CD8-positive, alpha-beta memory T cell (primary cell): ENCODE results near the gene ZNF630. TPM values are rescaled to one million over a fixed set of nuclear protein-coding genes. Genes with fewer than 3 reads are reported as not detected.

Experiments
- CTCF ChIA-PET: fragments of 350-600 bp; sonication (Branson Sonifier 250); formaldehyde crosslinking; loops from one replicate; lab custom pipeline; 2021; ENCODE audit warnings: antibody characterized with exemption; lab: Charles Lee
- POLR2A ChIA-PET: fragments of 350-600 bp; sonication (Branson Sonifier 250); formaldehyde crosslinking; loops from one replicate; lab custom pipeline; 2021; ENCODE audit warnings: antibody characterized with exemption; lab: Charles Lee
- DNase-seq, 5 donors: peaks; one replicate each; pipeline versions ENCODE4 v3.0.0 to v3.0.0-alpha.2; 2020 to 2022; ENCODE audit warnings: mixed read lengths in 1 of 5
- H3K27ac ChIP-seq: one replicate; pipeline ENCODE4 v1.7.0; 2013; ENCODE audit warnings: low read depth, mild to moderate bottlenecking, low read length, moderate library complexity
- H3K27me3 ChIP-seq: 2 replicates; pipeline ENCODE4 v1.7.0; 2013; ENCODE audit warnings: low read length, mild to moderate bottlenecking; ENCODE audit not compliant: insufficient read depth, poor library complexity, severe bottlenecking
- H3K36me3 ChIP-seq: 2 replicates; pipeline ENCODE4 v1.7.0; 2013; ENCODE audit warnings: mild to moderate bottlenecking, low read length, moderate library complexity; ENCODE audit not compliant: insufficient read depth
- H3K4me1 ChIP-seq: 2 replicates; pipeline ENCODE4 v1.7.0; 2013; ENCODE audit warnings: mild to moderate bottlenecking, low read length, moderate library complexity; ENCODE audit not compliant: insufficient read depth
- H3K4me3 ChIP-seq: 2 replicates; pipeline ENCODE4 v1.7.0; 2013; ENCODE audit warnings: mild to moderate bottlenecking, low read length
- H3K9me3 ChIP-seq: 2 replicates; pipeline ENCODE4 v1.7.0; 2013; ENCODE audit warnings: mild to moderate bottlenecking, low read length
- H3K27ac Mint-ChIP-seq, 8 donors: one replicate each; pipeline ENCODE4 v1.8.0; 2020 to 2021; ENCODE audit warnings: mixed read lengths in 8 of 8, mild to moderate bottlenecking in 6 of 8, inconsistent platforms in 3 of 8, moderate library complexity in 3 of 8
- H3K27me3 Mint-ChIP-seq, 2 donors: one replicate each; pipeline ENCODE4 v1.8.0; 2020 to 2021; ENCODE audit warnings: mixed read lengths in 2 of 2, mild to moderate bottlenecking in 1 of 2, moderate library complexity in 1 of 2
- H3K36me3 Mint-ChIP-seq, 3 donors: one replicate each; pipeline ENCODE4 v1.8.0; 2020 to 2021; ENCODE audit warnings: mixed read lengths in 3 of 3, inconsistent platforms in 1 of 3, mild to moderate bottlenecking in 1 of 3
- H3K4me1 Mint-ChIP-seq, 3 donors: one replicate each; pipeline ENCODE4 v1.8.0; 2020 to 2021; ENCODE audit warnings: mixed read lengths in 3 of 3, inconsistent platforms in 1 of 3, mild to moderate bottlenecking in 1 of 3
- H3K4me3 Mint-ChIP-seq, 7 donors: one replicate each; pipeline ENCODE4 v1.8.0; 2020 to 2021; ENCODE audit warnings: mixed read lengths in 7 of 7, mild to moderate bottlenecking in 6 of 7, moderate library complexity in 4 of 7, inconsistent platforms in 2 of 7
- H3K9me3 Mint-ChIP-seq, 5 donors: one replicate each; pipeline ENCODE4 v1.8.0; 2020 to 2022; ENCODE audit warnings: mixed read lengths in 5 of 5, mild to moderate bottlenecking in 3 of 5, moderate library complexity in 2 of 5, inconsistent platforms in 1 of 5
- polyA plus RNA-seq: library from polyadenylated mRNA; unstranded; fragments of 300-500 nt; fragmentation: Illumina TruSeq; gene quantifications from one replicate; pipeline ENCODE4 v1.2.3, GENCODE V29; 2021
- total RNA-seq, 2 experiments: library from RNA; stranded (reverse); gene quantifications; one replicate each; pipeline ENCODE4 v1.2.3, GENCODE V29; 2021

ZNF630 gene
- total and polyA plus RNA-seq, 3 experiments from 2014 or later: 0.89 to 1.6 (median 1.5) TPM

DNA sequence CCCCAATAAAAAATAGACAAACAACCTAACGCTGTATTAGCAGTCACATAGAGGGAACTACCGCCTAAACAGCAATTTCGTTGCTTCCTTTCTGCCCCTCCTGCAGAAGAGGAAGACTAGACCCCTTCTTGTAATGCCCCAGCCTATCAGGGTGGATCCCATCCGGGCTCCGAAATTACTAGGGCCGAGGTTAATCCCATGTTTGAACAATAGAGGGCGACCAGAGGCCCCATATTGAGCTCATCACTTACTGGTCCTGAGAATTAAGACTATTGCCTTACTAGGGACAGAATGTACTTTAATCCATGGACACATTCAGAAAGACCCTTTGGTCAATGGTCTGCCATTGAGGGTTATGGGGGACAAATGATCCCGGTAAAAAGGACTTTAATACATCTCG lies 11.8 kb upstream of the ZNF630 start:
- Histone ChIP-seq H3K36me3 (no peaks in the 10 kb centered on the region), H3K27ac (no peak overlapping the region), H3K4me3 (no peak overlapping the region), H3K9me3 (no peaks in the 10 kb centered on the region), H3K27me3 (no peaks in the 10 kb centered on the region), H3K4me1 (no peaks in the 10 kb centered on the region)
- H3K27ac Mint-ChIP-seq: no peak overlapping the region
- no peaks in the 10 kb centered on the region for H3K4me1 Mint-ChIP-seq
- ChIA-PET POLR2A (interaction anchor here (0.6 kb wide), 1 partner anchor 65 kb away, joined by 3 read pairs; no protein-coding TSS in a partner anchor), CTCF (interaction anchor here (0.7 to 1.8 kb wide), 4 partner anchors 19 to 457 kb away, joined by 3 to 9 read pairs (median 4); partner anchors contain the start of gene TBC1D25)
- H3K9me3 Mint-ChIP-seq: no peaks in the 10 kb centered on the region
- DNase-seq: peak; percentile 3 to 62 (median 29)
- no peaks in the 10 kb centered on the region for H3K36me3 Mint-ChIP-seq
- H3K27me3 Mint-ChIP-seq: peaks cover 0 to 8% of the 10 kb centered on the region in 2 donors
- H3K4me3 Mint-ChIP-seq: no peak overlapping the region

- ChIA-PET POLR2A (no interaction called here), CTCF (no interaction called here)
- Histone ChIP-seq H3K36me3 (no peaks in the 10 kb centered on the region), H3K27me3 (no peaks in the 10 kb centered on the region), H3K9me3 (no peaks in the 10 kb centered on the region), H3K27ac (no peak overlapping the region), H3K4me1 (no peaks in the 10 kb centered on the region), H3K4me3 (no peak overlapping the region)
- no peak overlapping the region for H3K4me3 Mint-ChIP-seq
- H3K36me3 Mint-ChIP-seq: peaks cover 0 to 4% (median 0%) of the 10 kb centered on the region in 3 donors
- no peaks in the 10 kb centered on the region for H3K9me3 Mint-ChIP-seq
- peaks cover 0 to 5% (median 2%) of the 10 kb centered on the region in 3 donors for H3K4me1 Mint-ChIP-seq
- H3K27ac Mint-ChIP-seq: no peak overlapping the region
- peaks cover 0 to 5% of the 10 kb centered on the region in 2 donors for H3K27me3 Mint-ChIP-seq
- no peak for DNase-seq
These were observed 4.9 kb upstream of the ZNF630 start for GRCh38 chrX:48076343-48076742.

DNA sequence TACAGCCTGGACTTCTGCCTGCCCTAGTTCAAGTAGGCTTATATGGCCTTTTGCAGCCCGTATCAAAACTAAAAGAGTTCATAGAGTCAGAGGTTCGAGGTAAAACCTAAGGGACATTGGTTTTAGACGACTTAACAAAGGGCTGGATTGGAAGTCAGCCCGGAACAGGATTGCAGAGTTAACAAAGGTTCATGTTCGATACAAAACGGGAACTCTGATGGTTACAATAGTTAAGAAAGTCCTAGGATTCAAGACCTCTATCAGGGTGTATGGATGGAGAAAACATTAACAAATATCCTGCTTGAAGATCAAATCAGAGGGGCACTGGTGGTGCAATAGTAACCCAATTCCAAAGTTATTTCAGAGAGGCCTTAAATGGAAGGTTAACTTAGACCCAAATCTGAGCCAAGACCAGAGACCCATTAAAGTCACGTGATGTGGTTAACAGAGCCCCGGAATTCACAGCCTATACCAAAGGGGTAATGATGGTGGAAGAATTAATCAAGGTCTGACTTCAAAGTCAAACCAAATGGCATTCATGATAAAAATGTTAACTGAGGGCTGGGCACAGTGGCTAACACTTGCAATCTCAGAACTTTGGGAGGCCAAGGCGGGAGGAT lies 656 bp upstream of the ZNF630 start:
- ChIA-PET CTCF (no interaction called here), POLR2A (no interaction called here)
- Histone ChIP-seq H3K9me3 (no peaks in the 10 kb centered on the region), H3K27ac (no peak overlapping the region), H3K4me1 (no peaks in the 10 kb centered on the region), H3K27me3 (no peaks in the 10 kb centered on the region), H3K36me3 (no peaks in the 10 kb centered on the region), H3K4me3 (peak overlapping the region; percentile 77)
- Mint-ChIP-seq H3K4me1 (peaks cover 10 to 25% (median 14%) of the 10 kb centered on the region in 3 donors), H3K9me3 (peaks cover 0 to 1% (median 0%) of the 10 kb centered on the region in 5 donors), H3K4me3 (peak overlapping the region; percentile 88 to 97 (median 92)), H3K36me3 (peaks cover 0 to 9% (median 0%) of the 10 kb centered on the region in 3 donors), H3K27ac (peak overlapping the region; percentile 13 to 99 (median 92)), H3K27me3 (peaks cover 0 to 5% of the 10 kb centered on the region in 2 donors)
- DNase-seq: no peak

DNA sequence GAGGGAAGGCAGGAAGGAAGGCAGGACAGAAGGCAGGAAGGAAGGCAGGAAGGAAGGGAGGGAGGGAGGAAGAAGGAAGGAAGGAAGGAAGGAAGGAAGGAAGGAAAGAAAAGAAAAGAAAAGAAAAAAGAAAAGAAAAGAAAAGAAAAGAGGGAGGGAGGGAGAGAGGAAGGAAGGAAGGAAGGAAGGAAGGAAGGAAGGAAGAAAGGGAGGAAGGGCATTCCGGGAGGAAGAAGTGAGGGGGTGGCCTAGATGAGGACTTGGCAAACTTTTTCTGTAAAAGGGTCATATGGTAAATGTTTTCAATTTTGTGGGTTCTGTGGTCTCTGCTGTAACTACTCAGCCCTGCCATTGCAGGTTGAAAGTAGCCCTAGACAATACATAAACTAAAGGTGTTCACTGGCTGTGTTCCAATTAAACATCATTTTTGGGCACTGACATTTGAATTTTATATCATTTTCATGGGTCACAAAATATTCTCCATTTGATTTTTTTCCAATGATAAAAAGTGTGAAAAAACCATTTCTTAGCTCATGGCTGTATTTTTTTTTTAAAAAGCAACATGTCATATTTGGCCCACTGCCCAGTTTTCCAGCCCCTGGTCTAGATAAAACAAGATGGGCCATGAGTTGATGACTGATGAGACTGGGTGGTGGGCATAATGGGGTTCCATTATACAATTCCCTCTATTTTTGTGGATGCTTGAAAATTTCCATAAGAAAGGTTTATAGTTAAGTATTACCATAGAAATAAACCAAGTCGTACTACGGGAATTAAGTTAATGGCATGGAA lies 3.1 kb downstream of the ZNF630 start:
- CTCF ChIA-PET: no interaction called here
- H3K4me3 ChIP-seq: no peak overlapping the region
- H3K4me3 Mint-ChIP-seq: peak overlapping the region in 1 of 7 donors; percentile 8
- no peaks in the 10 kb centered on the region for H3K9me3 ChIP-seq
- no peak overlapping the region for H3K27ac Mint-ChIP-seq
- no peak overlapping the region for H3K27ac ChIP-seq
- H3K36me3 ChIP-seq: no peaks in the 10 kb centered on the region
- peaks cover 10 to 25% (median 14%) of the 10 kb centered on the region in 3 donors for H3K4me1 Mint-ChIP-seq
- POLR2A ChIA-PET: no interaction called here
- peaks cover 0 to 3% of the 10 kb centered on the region in 2 donors for H3K27me3 Mint-ChIP-seq
- peaks cover 0 to 17% (median 2%) of the 10 kb centered on the region in 3 donors for H3K36me3 Mint-ChIP-seq
- peaks cover 0 to 1% (median 0%) of the 10 kb centered on the region in 5 donors for H3K9me3 Mint-ChIP-seq
- no peaks in the 10 kb centered on the region for H3K4me1 ChIP-seq
- DNase-seq: no peak
- H3K27me3 ChIP-seq: no peaks in the 10 kb centered on the region

- peaks cover 0 to 9% (median 6%) of the 10 kb centered on the region in 3 donors for H3K4me1 Mint-ChIP-seq
- ChIA-PET CTCF (no interaction called here), POLR2A (no interaction called here)
These were observed 7.2 kb downstream of the ZNF630 start for GRCh38 chrX:48064261-48064660.

GRCh38 chrX:48059296-48059639 lies 12.2 kb downstream of the ZNF630 start:
- no peak overlapping the region for H3K27ac Mint-ChIP-seq
- POLR2A ChIA-PET: no interaction called here

More at GRCh38 chrX:48064261-48064660, 7.2 kb downstream of the ZNF630 start:
- H3K9me3 Mint-ChIP-seq: peaks cover 0 to 14% (median 10%) of the 10 kb centered on the region in 5 donors
- H3K27me3 Mint-ChIP-seq: no peaks in the 10 kb centered on the region
- Histone ChIP-seq H3K4me1 (no peaks in the 10 kb centered on the region), H3K36me3 (no peaks in the 10 kb centered on the region), H3K9me3 (no peaks in the 10 kb centered on the region), H3K27me3 (no peaks in the 10 kb centered on the region), H3K27ac (no peak overlapping the region), H3K4me3 (no peak overlapping the region)
- no peak overlapping the region for H3K4me3 Mint-ChIP-seq
- no peak for DNase-seq
- H3K36me3 Mint-ChIP-seq: peaks cover 16 to 45% (median 30%) of the 10 kb centered on the region in 3 donors
- peak overlapping the region in 1 of 8 donors; percentile 24 for H3K27ac Mint-ChIP-seq

DNA sequence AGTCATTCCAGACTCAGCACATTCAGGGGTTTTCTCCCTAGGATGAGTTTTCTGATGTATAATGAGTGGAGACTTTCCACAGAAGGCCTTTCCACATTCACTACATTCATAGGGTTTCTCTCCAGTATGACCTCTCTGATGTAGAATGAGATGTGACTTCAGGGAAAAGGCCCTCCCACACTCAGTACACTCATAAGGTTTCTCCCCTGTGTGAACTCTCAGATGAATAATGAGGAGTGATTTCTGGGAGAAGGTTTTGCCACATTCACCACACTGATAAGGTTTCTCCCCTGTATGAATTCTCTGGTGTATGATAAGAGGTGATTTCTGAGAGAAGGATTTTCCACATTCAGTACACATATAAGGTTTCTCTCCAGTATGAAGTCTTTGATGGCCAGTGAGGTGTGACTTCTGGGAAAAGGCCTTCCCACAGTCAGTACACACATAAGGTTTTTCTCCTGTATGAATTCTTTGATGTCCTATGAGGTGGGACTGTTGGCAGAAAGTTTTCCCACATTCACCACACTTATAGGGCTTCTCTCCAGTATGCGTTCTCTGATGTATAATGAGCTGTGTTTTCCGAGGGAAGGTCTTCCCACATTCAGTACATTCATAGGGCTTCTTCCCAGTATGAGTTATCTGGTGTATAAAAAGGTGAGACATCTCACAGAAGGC lies 12.7 kb downstream of the ZNF630 start:
- H3K9me3 Mint-ChIP-seq: peaks cover 0 to 38% (median 17%) of the 10 kb centered on the region in 5 donors
- no peaks in the 10 kb centered on the region for H3K36me3 ChIP-seq
- POLR2A ChIA-PET: no interaction called here

More at GRCh38 chrX:48059296-48059639, 12.2 kb downstream of the ZNF630 start:
- Mint-ChIP-seq H3K4me3 (no peak overlapping the region), H3K9me3 (peaks cover 0 to 38% (median 17%) of the 10 kb centered on the region in 5 donors), H3K36me3 (peaks cover 14 to 50% (median 48%) of the 10 kb centered on the region in 3 donors), H3K4me1 (no peaks in the 10 kb centered on the region), H3K27me3 (no peaks in the 10 kb centered on the region)
- Histone ChIP-seq H3K27ac (no peak overlapping the region), H3K4me3 (no peak overlapping the region), H3K4me1 (no peaks in the 10 kb centered on the region), H3K9me3 (peaks cover 5% of the 10 kb centered on the region), H3K27me3 (no peaks in the 10 kb centered on the region), H3K36me3 (no peaks in the 10 kb centered on the region)
- CTCF ChIA-PET: no interaction called here
- no peak for DNase-seq

More for the DNA sequence above, 12.7 kb downstream of the ZNF630 start:
- Mint-ChIP-seq H3K36me3 (peaks cover 14 to 50% (median 48%) of the 10 kb centered on the region in 3 donors), H3K4me3 (no peak overlapping the region), H3K27me3 (no peaks in the 10 kb centered on the region), H3K4me1 (no peaks in the 10 kb centered on the region), H3K27ac (no peak overlapping the region)
- no peak overlapping the region for H3K27ac ChIP-seq
- CTCF ChIA-PET: no interaction called here
- no peak for DNase-seq
- H3K9me3 ChIP-seq: peaks cover 5% of the 10 kb centered on the region
- H3K27me3 ChIP-seq: no peaks in the 10 kb centered on the region
- no peak overlapping the region for H3K4me3 ChIP-seq
- no peaks in the 10 kb centered on the region for H3K4me1 ChIP-seq
